COR-L47 (cell line): Measurements from ENCODE around the gene KCNB1.

ENCODE experiments used
- DNase-seq: peaks from one replicate; lab custom pipeline; 2025; lab: John Stamatoyannopoulos, UW

KCNB1 gene

GRCh38 chr20:49469060-49469459, 13.4 kb downstream of the KCNB1 start:
- no peak for DNase-seq

- no peak for DNase-seq
These were observed 14.1 kb downstream of the KCNB1 start for GRCh38 chr20:49468412-49468811.

- DNase-seq = no peak
These were observed 16.2 kb downstream of the KCNB1 start for GRCh38 chr20:49466114-49466912.

- DNase-seq = no peak
These were observed 17.9 kb downstream of the KCNB1 start for GRCh38 chr20:49464556-49464955.

GRCh38 chr20:49462626-49463025, 19.8 kb downstream of the KCNB1 start:
- no peak for DNase-seq

GRCh38 chr20:49461894-49462620, 20.4 kb downstream of the KCNB1 start:
- no peak for DNase-seq

- DNase-seq = peak; percentile 46
These were observed 21.6 kb downstream of the KCNB1 start for GRCh38 chr20:49460916-49461315.

GRCh38 chr20:49460131-49460530, 22.3 kb downstream of the KCNB1 start:
- no peak for DNase-seq

- DNase-seq = no peak
These were observed 22.8 kb downstream of the KCNB1 start for GRCh38 chr20:49459684-49460083.

GRCh38 chr20:49457444-49457843, 25.0 kb downstream of the KCNB1 start:
- no peak for DNase-seq

GRCh38 chr20:49456646-49457045, 25.8 kb downstream of the KCNB1 start:
- DNase-seq = no peak

GRCh38 chr20:49455691-49456090, 26.8 kb downstream of the KCNB1 start:
- no peak for DNase-seq

- no peak for DNase-seq
These were observed 30.4 kb downstream of the KCNB1 start for GRCh38 chr20:49452011-49452482.

GRCh38 chr20:49450281-49450721, 32.2 kb downstream of the KCNB1 start:
- peak; percentile 94 for DNase-seq

- DNase-seq = no peak
These were observed 33.6 kb downstream of the KCNB1 start for GRCh38 chr20:49448917-49449316.

GRCh38 chr20:49447946-49448809, 34.3 kb downstream of the KCNB1 start:
- no peak for DNase-seq

GRCh38 chr20:49447364-49447763, 35.1 kb downstream of the KCNB1 start:
- DNase-seq = no peak

- DNase-seq = no peak
These were observed 35.7 kb downstream of the KCNB1 start for GRCh38 chr20:49446808-49447207.

- no peak for DNase-seq
These were observed 36.4 kb downstream of the KCNB1 start for GRCh38 chr20:49446080-49446479.

- DNase-seq = no peak
These were observed 37.3 kb downstream of the KCNB1 start for GRCh38 chr20:49445176-49445575.

- no peak for DNase-seq
These were observed 37.9 kb downstream of the KCNB1 start for GRCh38 chr20:49444553-49444990.

GRCh38 chr20:49437057-49437456, 45.4 kb downstream of the KCNB1 start:
- no peak for DNase-seq
